HG03196 (cell line): ENCODE measurements around the gene GPR107.

Experiments
- ATAC-seq: cut with Tn5 transposase; IDR thresholded peaks from one replicate; pipeline ENCODE4 v1.9.1; 2021; ENCODE audit not compliant: unreplicated experiment

The GPR107 gene

GRCh38 chr9:130053109-130053503 lies 600 bp upstream of the GPR107 start:
- no peak for ATAC-seq

- ATAC-seq, result no peak
Observed at GRCh38 chr9:130054325-130054786, 650 bp downstream of the GPR107 start.

- ATAC-seq, result no peak
Observed at GRCh38 chr9:130054820-130055219, 1.1 kb downstream of the GPR107 start.

GRCh38 chr9:130058154-130058553 lies 4.4 kb downstream of the GPR107 start:
- ATAC-seq, result no peak

- ATAC-seq, result no peak
Observed at GRCh38 chr9:130058887-130059286, 5.2 kb downstream of the GPR107 start.

GRCh38 chr9:130060296-130060695 lies 6.6 kb downstream of the GPR107 start:
- no peak for ATAC-seq

- no peak for ATAC-seq
Observed at GRCh38 chr9:130062750-130063149, 9.0 kb downstream of the GPR107 start.

GRCh38 chr9:130064621-130065020 lies 10.9 kb downstream of the GPR107 start:
- no peak for ATAC-seq

- no peak for ATAC-seq
Observed at GRCh38 chr9:130069048-130069447, 15.3 kb downstream of the GPR107 start.

GRCh38 chr9:130072515-130073235 lies 19.0 kb downstream of the GPR107 start:
- ATAC-seq, result peak; percentile 48

GRCh38 chr9:130073373-130073772 lies 19.7 kb downstream of the GPR107 start:
- no peak for ATAC-seq

- ATAC-seq, result no peak
Observed at GRCh38 chr9:130078547-130078946, 24.8 kb downstream of the GPR107 start.

GRCh38 chr9:130084337-130084736 lies 30.6 kb downstream of the GPR107 start:
- no peak for ATAC-seq

- ATAC-seq, result no peak
Observed at GRCh38 chr9:130088051-130088450, 34.3 kb downstream of the GPR107 start.

GRCh38 chr9:130089141-130089540 lies 35.4 kb downstream of the GPR107 start:
- ATAC-seq, result no peak

- ATAC-seq, result no peak
Observed at GRCh38 chr9:130090915-130091314, 37.2 kb downstream of the GPR107 start.

GRCh38 chr9:130092910-130093309 lies 39.2 kb downstream of the GPR107 start:
- ATAC-seq, result no peak

GRCh38 chr9:130095872-130096271 lies 42.2 kb downstream of the GPR107 start:
- ATAC-seq, result no peak

GRCh38 chr9:130100681-130101080 lies 47.0 kb downstream of the GPR107 start:
- ATAC-seq, result no peak

- ATAC-seq, result no peak
Observed at GRCh38 chr9:130101915-130102314, 48.2 kb downstream of the GPR107 start.

- ATAC-seq, result no peak
Observed at GRCh38 chr9:130104491-130105193, 50.9 kb downstream of the GPR107 start.

- ATAC-seq, result no peak
Observed at GRCh38 chr9:130106860-130107233, 53.1 kb downstream of the GPR107 start.
